ENCODE data around the gene RASGRF2. TPM values are rescaled to one million over a fixed set of nuclear protein-coding genes. Genes with fewer than 3 reads are reported as not detected.

Gene RASGRF2
- total RNA-seq, 4 donors from 2014 or later: 1.8 to 4.1 (median 2.5) TPM

DNA sequence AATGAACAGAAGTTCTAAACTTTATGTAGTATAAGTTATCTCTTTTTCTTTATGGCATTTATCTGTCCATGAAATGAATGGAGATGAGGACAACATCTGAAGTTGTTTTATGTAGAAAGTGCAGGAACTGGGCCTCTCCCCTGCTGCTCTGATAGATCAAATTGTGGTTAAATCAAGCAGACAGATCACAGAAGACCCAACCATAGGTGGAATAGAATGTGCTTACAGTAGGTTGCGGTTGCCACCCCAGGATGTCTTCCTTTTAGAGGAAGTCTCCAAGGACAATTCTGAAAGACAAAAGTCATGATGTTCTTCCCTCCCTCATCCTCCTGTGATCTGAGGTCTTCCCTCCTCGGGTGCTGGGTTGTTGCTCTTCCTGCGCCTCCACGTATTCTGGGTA, 12.9 kb downstream of the RASGRF2 start:
- 91% methylated on average over 4 of the region's 4 CpGs for WGBS
- Histone ChIP-seq H3K27ac (no peak overlapping the region), H3K4me1 (no peaks in the 10 kb centered on the region), H3K9me3 (no peaks in the 10 kb centered on the region), H3K27me3 (no peaks in the 10 kb centered on the region), H3K4me3 (no peak overlapping the region), H3K36me3 (no peaks in the 10 kb centered on the region)
- DNase-seq (ENCODE audit: low spot score in 2 of 2): no peak
- TF ChIP-seq POLR2A (IDR thresholded peaks at IDR 0.05) (no peak), EP300 (IDR thresholded peaks at IDR 0.05) (no peak), POLR2AphosphoS5 (IDR thresholded peaks at IDR 0.05) (no peak)
- TF ChIP-seq, protein P1, sequence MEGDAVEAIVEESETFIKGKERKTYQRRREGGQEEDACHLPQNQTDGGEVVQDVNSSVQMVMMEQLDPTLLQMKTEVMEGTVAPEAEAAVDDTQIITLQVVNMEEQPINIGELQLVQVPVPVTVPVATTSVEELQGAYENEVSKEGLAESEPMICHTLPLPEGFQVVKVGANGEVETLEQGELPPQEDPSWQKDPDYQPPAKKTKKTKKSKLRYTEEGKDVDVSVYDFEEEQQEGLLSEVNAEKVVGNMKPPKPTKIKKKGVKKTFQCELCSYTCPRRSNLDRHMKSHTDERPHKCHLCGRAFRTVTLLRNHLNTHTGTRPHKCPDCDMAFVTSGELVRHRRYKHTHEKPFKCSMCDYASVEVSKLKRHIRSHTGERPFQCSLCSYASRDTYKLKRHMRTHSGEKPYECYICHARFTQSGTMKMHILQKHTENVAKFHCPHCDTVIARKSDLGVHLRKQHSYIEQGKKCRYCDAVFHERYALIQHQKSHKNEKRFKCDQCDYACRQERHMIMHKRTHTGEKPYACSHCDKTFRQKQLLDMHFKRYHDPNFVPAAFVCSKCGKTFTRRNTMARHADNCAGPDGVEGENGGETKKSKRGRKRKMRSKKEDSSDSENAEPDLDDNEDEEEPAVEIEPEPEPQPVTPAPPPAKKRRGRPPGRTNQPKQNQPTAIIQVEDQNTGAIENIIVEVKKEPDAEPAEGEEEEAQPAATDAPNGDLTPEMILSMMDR (IDR thresholded peaks at IDR 0.05): no peak

DNA sequence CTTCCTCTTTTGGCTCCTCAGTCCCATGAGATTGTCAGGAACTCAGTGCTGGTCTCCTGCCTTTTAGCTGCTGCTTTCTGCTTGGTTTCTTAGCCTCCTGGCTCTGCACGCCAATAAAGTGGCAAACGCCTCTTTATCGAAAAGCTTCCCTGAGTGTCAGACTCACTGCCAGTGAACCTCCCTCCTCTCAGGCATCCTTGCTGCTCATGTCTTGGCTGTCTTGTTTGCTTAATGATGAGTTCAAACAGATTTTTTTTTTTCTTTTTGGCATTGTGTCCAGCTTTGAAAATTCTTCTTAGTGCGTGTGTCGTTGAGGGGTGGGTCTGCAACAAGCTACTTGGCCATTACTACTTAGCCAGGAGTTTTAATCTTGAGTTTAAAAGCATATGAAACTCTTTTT, 14.9 kb downstream of the RASGRF2 start:
- Histone ChIP-seq H3K4me1 (no peaks in the 10 kb centered on the region), H3K36me3 (no peaks in the 10 kb centered on the region), H3K27me3 (no peaks in the 10 kb centered on the region), H3K27ac (no peak overlapping the region), H3K9me3 (no peaks in the 10 kb centered on the region), H3K4me3 (no peak overlapping the region)
- DNase-seq (ENCODE audit: low spot score in 2 of 2): no peak
- WGBS: 22% methylated on average over 5 of the region's 5 CpGs
- TF ChIP-seq POLR2AphosphoS5 (IDR thresholded peaks at IDR 0.05) (no peak), EP300 (IDR thresholded peaks at IDR 0.05) (no peak), POLR2A (IDR thresholded peaks at IDR 0.05) (no peak)
- TF ChIP-seq, protein P1 (IDR thresholded peaks at IDR 0.05): no peak

DNA sequence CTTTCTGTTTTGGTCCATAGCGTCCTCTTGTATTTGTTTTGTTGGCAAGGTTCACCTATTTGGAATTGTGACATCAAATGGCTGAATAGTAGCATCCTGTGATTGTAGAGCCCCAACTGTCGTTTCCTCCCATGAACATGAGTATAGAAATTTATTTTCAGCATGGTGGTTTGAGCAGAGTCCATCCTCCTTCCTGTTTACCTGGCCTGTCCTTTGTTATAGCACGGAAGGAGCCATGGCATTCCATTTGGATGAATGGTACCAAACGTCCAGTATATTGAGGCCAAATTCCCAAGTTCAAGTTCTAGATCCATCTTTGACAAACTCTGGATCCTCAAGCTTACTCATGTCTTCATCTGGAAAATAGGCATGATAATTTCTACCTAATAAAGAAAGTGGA, 16.8 kb downstream of the RASGRF2 start:
- no peak for DNase-seq (ENCODE audit: low spot score in 2 of 2)
- Histone ChIP-seq H3K36me3 (no peaks in the 10 kb centered on the region), H3K4me1 (no peaks in the 10 kb centered on the region), H3K27me3 (no peaks in the 10 kb centered on the region), H3K4me3 (no peak overlapping the region), H3K9me3 (no peaks in the 10 kb centered on the region), H3K27ac (no peak overlapping the region)
- TF ChIP-seq, protein P1 (IDR thresholded peaks at IDR 0.05): no peak
- TF ChIP-seq POLR2A (IDR thresholded peaks at IDR 0.05) (no peak), POLR2AphosphoS5 (IDR thresholded peaks at IDR 0.05) (no peak), EP300 (IDR thresholded peaks at IDR 0.05) (no peak)
- 85% methylated on average over 4 of the region's 4 CpGs for WGBS

DNA sequence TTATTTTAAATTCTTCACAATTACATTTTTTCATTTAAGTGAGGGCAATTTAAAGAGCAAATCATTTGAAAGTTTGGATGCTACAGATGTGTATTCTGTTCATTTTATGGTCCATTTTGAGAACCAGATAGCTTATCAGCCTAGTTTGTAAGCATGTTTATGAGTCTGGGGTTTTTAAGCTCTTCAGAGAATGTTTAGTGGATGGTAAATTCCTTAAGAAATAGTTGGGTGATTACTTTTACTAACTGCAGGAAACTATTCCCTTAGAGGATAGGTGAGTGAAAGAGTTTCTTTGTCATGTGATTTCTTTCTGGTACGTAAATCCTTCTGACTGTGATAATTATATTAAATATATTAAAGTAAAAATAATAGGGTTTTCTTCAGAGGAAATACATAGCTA, 17.6 kb downstream of the RASGRF2 start:
- WGBS: 87% methylated on average over 1 of the region's 1 CpG

DNA sequence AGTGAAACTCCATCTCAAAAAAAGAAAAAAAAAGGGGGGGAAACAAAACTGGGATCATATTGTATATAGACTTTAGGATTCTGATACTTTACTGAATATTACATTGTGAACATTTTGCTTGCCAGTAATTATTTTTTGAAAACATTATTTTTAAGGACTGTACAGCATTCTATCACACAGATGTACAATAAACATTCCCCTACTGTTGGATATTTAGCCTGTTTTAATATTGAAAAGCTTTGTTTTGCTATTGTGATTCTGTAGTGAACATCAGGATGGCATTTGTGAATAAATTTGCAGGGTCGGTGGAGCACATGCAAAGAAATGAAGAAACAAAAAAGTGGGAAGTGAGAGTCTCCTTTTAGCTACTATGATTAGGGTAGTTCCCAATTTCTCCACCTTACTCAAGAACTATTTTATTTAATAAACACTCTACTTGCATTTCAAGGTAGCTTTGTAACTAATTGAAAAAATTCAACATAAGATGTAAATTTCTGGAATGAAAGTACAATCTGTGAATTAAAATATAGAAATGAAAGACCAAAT, 18.7 kb downstream of the RASGRF2 start:
- Histone ChIP-seq H3K27me3 (no peaks in the 10 kb centered on the region), H3K36me3 (no peaks in the 10 kb centered on the region), H3K27ac (no peak overlapping the region), H3K4me3 (no peak overlapping the region), H3K9me3 (no peaks in the 10 kb centered on the region), H3K4me1 (no peaks in the 10 kb centered on the region)
- TF ChIP-seq POLR2A (IDR thresholded peaks at IDR 0.05) (no peak), POLR2AphosphoS5 (IDR thresholded peaks at IDR 0.05) (no peak), EP300 (IDR thresholded peaks at IDR 0.05) (no peak)
- TF ChIP-seq, protein P1 (IDR thresholded peaks at IDR 0.05): no peak
- DNase-seq (ENCODE audit: low spot score in 2 of 2): no peak
- WGBS: 58% methylated on average over 1 of the region's 1 CpG

More for the DNA sequence above, 17.6 kb downstream of the RASGRF2 start:
- no peak overlapping the region for H3K27ac ChIP-seq
- no peaks in the 10 kb centered on the region for H3K27me3 ChIP-seq
- H3K9me3 ChIP-seq: no peaks in the 10 kb centered on the region
- no peak overlapping the region for H3K4me3 ChIP-seq
- H3K4me1 ChIP-seq: no peaks in the 10 kb centered on the region
- no peak for TF ChIP-seq POLR2AphosphoS5 (IDR thresholded peaks at IDR 0.05)
- TF ChIP-seq, protein P1 (IDR thresholded peaks at IDR 0.05): no peak
- DNase-seq (ENCODE audit: low spot score in 2 of 2): no peak
- H3K36me3 ChIP-seq: no peaks in the 10 kb centered on the region

Data from suprapubic skin (tissue), 4 donors.